Endothelial cell of umbilical vein (primary cell): ENCODE measurements around the gene EEIG1.

Experiments
- POLR2A ChIP-seq: IDR thresholded peaks from 2 replicates; pipeline ENCODE4 v1.6.1; 2012; ENCODE audit warnings: low read depth, mild to moderate bottlenecking, control low read depth, low read length
- POLR2AphosphoS5 ChIP-seq: IDR thresholded peaks from 2 replicates; pipeline ENCODE4 v1.6.1; 2012; ENCODE audit warnings: low read depth, mild to moderate bottlenecking, control low read depth, low read length, moderate library complexity; ENCODE audit not compliant: insufficient read depth
- TF ChIP-seq, protein P1 (sequence below), 2 donors: IDR thresholded peaks; 1 replicate in 1 of 2; 2 replicates in 1 of 2; pipeline ENCODE4 v1.5.1; 2011; ENCODE audit warnings: low read length in 2 of 2, mild to moderate bottlenecking in 2 of 2, moderate library complexity in 2 of 2, control low read depth in 1 of 2, inconsistent platforms in 1 of 2, low read depth in 1 of 2; ENCODE audit not compliant: insufficient read depth in 1 of 2; ENCODE audit errors: extremely low read depth in 1 of 2

DNA sequence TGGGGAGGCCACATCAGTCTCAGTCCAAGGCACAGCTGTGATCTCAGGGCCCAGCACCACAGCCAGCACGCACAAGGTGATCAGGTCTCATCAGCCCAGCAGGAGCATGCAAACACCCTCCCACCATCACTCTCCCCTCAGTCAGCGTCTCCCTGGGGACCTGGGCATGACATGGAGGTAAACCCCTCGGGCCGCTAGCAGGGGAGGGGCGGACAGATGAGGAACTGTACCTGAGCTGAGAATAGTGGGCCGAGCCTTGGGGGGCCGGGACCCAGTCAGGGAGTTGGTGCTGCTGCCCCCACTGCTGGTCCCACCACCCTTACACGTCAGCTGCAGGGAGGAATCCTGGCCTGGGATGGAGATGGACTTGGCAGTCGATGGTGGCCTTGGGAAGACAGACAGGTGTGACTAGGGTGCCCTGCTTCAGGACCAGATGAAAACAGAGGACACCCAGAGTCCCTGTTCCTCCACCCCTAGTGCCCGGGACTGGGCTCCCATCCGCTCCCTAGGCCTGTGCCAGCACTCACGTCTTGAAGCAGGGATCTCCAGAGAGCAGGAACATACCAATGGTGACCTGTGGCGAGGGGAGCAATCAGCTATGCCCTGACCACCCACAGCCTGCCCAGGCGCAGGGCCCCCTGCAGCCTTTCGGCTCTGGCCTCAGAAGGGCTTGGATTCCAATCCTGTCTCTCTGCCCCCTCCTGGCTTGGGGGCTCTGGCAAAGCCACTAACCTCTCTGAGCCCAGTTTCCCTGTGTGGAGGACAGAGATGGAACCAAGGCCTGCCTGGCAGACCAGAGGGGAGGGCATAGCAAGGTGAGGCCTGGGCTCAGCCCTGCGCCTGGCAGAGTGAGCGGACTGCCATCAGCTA is 32.7 kb downstream of the EEIG1 start:
- TF ChIP-seq, protein P1, sequence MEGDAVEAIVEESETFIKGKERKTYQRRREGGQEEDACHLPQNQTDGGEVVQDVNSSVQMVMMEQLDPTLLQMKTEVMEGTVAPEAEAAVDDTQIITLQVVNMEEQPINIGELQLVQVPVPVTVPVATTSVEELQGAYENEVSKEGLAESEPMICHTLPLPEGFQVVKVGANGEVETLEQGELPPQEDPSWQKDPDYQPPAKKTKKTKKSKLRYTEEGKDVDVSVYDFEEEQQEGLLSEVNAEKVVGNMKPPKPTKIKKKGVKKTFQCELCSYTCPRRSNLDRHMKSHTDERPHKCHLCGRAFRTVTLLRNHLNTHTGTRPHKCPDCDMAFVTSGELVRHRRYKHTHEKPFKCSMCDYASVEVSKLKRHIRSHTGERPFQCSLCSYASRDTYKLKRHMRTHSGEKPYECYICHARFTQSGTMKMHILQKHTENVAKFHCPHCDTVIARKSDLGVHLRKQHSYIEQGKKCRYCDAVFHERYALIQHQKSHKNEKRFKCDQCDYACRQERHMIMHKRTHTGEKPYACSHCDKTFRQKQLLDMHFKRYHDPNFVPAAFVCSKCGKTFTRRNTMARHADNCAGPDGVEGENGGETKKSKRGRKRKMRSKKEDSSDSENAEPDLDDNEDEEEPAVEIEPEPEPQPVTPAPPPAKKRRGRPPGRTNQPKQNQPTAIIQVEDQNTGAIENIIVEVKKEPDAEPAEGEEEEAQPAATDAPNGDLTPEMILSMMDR (IDR thresholded peaks at IDR 0.05; ENCODE audit: extremely low read depth in 1 of 2, insufficient read depth in 1 of 2, low read depth in 1 of 2, low read length in 2 of 2) = no peak
- TF ChIP-seq POLR2A (no peak), POLR2AphosphoS5 (no peak)
